NCI-H1930 (cell line): ENCODE measurements around the gene SLC6A17.

Source experiments
- DNase-seq, 2 experiments: peaks; one replicate each; lab custom pipeline; 2025; lab: John Stamatoyannopoulos, UW

Gene SLC6A17

GRCh38 chr1:110135666-110136065 is 14.6 kb upstream of the SLC6A17 start:
- DNase-seq, result no peak

GRCh38 chr1:110136911-110137310 is 13.4 kb upstream of the SLC6A17 start:
- peak; percentile 43 to 44 for DNase-seq

- DNase-seq, result no peak
These were observed 11.3 kb upstream of the SLC6A17 start for GRCh38 chr1:110138956-110139355.

- DNase-seq, result no peak
These were observed 5.9 kb upstream of the SLC6A17 start for GRCh38 chr1:110144366-110144765.

GRCh38 chr1:110148961-110149360 is 1.3 kb upstream of the SLC6A17 start:
- no peak for DNase-seq

- DNase-seq, result no peak
These were observed 928 bp downstream of the SLC6A17 start for GRCh38 chr1:110151175-110151669.

GRCh38 chr1:110152133-110152785 is 2.0 kb downstream of the SLC6A17 start:
- no peak for DNase-seq

GRCh38 chr1:110153407-110153950 is 3.2 kb downstream of the SLC6A17 start:
- no peak for DNase-seq

GRCh38 chr1:110155878-110156522 is 5.7 kb downstream of the SLC6A17 start:
- no peak for DNase-seq

GRCh38 chr1:110158261-110158660 is 8.0 kb downstream of the SLC6A17 start:
- no peak for DNase-seq

- DNase-seq, result no peak
These were observed 8.9 kb downstream of the SLC6A17 start for GRCh38 chr1:110159168-110159567.

GRCh38 chr1:110160538-110161100 is 10.3 kb downstream of the SLC6A17 start:
- no peak for DNase-seq

GRCh38 chr1:110161165-110161564 is 10.9 kb downstream of the SLC6A17 start:
- DNase-seq, result no peak

GRCh38 chr1:110161849-110162248 is 11.6 kb downstream of the SLC6A17 start:
- no peak for DNase-seq

- no peak for DNase-seq
These were observed 13.3 kb downstream of the SLC6A17 start for GRCh38 chr1:110163591-110163990.

- no peak for DNase-seq
These were observed 14.5 kb downstream of the SLC6A17 start for GRCh38 chr1:110164725-110165350.

GRCh38 chr1:110165761-110166231 is 15.5 kb downstream of the SLC6A17 start:
- DNase-seq, result no peak

- DNase-seq, result no peak
These were observed 16.6 kb downstream of the SLC6A17 start for GRCh38 chr1:110166861-110167260.

- no peak for DNase-seq
These were observed 20.8 kb downstream of the SLC6A17 start for GRCh38 chr1:110170766-110171733.

GRCh38 chr1:110172001-110172400 is 21.7 kb downstream of the SLC6A17 start:
- no peak for DNase-seq

GRCh38 chr1:110173466-110174105 is 23.3 kb downstream of the SLC6A17 start:
- DNase-seq, result no peak
